T1000 (cell line): ENCODE data around the gene ARHGEF40.

Experiments used
- DNase-seq: peaks from one replicate; lab custom pipeline; 2025; ENCODE audit warnings: mixed read lengths; lab: John Stamatoyannopoulos, UW

ARHGEF40 gene

DNA sequence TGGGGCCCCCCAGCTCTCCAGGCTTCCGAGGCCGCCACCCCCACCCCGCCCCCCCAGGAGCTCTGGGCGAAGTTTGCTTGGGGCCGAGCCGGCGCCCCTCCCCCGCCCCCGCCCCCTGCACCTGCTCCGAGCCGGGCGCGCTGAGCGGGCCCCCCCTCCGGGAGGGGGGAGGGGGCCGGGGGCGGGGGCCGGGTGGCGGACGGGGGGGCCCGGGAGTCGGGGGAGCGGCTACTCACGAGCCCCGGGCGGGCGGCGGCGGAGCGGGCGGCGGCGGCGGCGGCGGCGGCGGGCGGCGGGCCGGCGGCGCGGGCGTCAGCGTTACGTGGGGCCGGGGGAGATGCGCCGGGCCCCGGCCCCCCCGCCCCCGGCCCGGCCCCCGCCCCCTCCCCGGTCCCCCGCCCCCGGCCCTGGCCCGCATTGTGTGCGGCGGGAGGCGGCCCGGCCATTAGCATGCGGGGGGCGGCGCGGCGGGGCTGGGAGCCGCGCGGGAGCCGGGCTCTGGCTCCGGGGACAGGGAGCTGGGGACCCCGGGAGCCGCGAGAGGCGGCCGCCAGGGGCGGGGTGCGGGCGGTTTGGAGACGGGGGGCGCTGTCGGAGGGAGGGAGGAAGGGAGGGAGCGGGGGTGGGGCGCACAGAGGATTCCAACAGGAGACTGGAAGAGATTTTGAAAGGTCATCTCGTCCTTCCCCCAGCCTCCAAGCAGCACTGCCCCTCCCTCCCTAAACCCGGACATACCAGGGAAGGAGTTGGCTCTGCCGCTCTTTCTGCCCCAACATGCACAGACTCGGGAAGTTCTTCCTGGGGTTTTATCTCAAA lies 28.2 kb downstream of the ARHGEF40 start, which contains the start of gene ZNF219:
Gene ZNF219, minus strand, starts transcription at position 580 of the 816 bp plus-strand sequence. CDS start 5,064 bp downstream, outside the sequence.
- DNase-seq = no peak

DNA sequence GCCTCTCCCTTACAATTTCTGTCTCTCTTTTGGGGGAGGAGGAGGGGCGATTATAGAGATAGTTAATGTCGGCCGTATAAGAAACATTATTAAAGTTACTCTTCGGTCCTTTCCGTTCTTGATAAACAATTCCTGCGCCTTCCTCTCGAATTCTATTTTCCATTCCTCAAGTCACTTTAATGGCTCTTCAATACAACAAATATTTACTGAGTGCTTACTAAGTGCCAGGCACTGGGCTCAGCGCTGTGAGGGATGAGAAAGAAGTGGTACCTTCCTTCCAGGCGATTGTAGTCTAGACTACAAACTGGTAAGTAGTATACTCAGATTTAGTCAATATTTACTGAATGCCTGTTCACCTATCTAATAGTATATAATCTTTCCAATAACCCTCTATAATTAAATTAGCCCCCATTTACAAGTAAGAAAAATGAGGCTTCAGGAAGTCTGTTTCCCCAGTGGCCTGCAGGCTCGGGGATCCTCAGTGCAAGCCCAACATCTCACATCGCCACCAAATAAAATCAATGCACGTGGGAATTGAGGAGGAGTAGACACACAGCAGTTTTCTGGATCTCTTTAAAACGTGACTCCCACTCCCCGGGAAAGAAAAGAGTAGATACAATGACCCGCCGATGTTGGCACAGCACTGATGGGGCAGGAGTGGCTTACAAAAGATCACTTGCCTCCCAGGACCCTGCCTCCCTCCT lies 28.9 kb downstream of the ARHGEF40 start:
- DNase-seq = no peak

DNA sequence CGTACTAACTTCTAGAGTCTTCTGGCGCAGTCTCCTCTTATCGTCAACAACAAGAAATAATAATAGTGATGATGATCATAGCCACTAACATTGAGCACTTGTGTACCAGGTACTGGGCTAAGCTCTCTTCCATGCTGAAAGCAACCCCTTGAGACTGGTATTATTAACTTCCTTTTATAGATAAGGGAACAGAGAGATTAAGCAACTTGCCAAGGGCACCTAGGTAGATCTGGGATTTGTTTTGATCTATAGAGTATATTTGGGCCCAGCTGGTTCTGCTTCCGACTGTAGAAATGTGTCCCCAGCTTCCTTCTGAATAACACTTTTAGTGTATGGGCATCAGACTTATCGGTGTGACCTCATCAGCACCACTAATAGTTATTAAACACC lies 29.5 kb downstream of the ARHGEF40 start:
- no peak for DNase-seq

DNA sequence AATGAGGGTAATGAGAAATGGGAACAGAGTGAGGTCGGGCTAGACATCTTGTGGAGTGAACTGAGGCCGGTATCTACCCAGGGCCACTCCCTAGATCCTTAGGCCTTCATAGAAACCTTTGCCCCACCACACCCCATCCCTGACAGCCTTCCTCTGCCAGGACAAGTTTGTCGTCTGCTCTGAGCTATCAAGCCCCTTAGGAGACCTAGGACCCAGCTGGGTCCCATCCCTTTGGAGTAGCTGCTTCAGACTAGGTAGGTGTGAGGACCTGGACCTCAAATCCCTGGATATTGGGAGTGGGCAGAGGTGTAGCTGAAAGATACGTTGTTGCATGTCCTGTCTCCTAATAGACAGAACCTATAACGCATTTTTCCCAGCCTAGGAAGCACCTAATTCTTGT lies 30.8 kb downstream of the ARHGEF40 start, which contains the start of gene TMEM253:
Gene TMEM253, plus strand, starts transcription at position 136 of the 400 bp plus-strand sequence. CDS start 278 bp downstream, outside the sequence.
- DNase-seq = no peak

DNA sequence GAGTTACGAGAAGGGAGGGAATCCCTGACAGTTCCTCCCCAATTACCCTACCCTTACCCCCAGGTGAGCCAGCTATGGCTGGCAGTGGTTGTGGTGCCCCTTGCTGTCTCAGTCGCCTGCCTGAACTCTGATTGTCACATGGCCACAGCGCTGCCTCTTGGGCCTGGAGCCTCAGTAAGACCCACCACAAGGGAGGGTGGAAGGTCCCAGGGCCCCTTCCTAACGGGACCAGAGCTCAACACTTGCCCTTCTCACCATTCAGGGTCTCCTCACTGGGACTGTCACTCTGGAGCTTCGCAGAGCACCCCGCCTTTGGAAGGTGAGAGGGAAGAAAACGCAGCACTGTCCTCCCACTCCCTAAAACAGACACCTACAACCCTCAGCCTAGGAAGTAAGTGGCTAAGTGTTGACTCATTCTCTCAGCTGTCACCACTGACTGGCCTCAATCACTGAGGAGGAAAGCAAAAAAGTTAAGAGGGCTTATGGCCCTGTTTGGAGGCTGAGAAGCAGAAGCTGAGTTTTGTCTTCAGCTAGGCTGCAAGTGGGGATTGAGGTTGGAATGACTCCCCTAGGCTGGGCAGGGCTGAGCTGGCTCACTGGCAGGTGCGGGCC lies 31.8 kb downstream of the ARHGEF40 start:
- no peak for DNase-seq

DNA sequence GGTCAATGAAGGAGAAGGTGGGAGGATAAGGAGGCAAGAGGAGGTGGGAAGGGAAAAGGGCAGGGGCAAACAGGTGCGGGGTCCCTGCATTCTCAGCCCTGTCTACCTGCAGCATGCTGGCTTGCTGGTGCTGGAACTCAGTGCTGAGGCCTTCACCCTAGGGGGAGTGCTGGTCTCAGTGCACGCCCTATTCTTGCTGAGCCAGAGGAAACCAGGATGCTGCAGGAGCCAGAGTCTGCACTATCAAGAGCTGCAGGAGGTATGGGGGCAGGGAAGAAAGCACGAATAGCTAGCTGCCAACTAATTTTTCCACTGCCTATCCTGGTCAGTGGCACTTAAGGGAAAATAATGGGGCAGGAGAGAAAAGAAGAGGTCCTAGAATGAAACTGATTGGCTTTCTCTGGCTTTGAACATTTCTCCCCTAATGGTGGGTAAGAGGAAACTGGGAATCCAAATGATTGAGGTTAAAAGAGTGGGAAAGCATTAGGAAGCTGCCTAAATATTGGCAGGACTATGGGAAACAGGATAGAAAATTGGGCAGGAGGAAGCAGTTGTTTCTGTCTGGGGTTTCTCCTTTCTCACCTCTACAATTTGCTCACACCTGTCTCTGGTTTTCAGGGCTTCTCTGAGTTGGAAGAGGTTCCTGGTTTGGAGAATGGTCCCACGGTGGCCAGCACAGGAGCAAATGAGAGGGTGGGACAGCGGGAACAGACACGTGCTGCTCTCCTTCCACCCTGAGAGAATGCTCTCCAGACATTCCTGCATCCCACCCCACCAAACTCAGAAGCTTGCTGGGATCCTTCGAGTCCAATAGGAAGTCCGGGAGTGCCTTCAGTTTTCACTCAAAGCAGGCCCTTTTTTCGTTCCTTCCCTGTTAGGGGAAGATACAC lies 32.7 kb downstream of the ARHGEF40 start:
- no peak for DNase-seq

DNA sequence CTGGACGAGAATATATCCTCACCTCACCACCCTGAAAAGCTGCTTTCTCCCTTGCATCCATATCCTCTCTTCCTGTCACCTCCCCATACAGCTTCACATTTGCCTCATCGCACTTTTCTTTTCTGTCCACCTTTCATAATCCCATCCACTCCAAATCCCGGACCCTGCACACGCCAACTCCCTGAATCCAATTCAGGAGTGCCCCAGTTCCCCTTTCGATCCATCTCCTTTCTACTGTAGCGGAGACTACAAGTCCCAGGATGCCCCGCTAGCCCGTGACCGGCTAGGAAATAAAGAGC lies 33.3 kb downstream of the ARHGEF40 start:
- no peak for DNase-seq

DNA sequence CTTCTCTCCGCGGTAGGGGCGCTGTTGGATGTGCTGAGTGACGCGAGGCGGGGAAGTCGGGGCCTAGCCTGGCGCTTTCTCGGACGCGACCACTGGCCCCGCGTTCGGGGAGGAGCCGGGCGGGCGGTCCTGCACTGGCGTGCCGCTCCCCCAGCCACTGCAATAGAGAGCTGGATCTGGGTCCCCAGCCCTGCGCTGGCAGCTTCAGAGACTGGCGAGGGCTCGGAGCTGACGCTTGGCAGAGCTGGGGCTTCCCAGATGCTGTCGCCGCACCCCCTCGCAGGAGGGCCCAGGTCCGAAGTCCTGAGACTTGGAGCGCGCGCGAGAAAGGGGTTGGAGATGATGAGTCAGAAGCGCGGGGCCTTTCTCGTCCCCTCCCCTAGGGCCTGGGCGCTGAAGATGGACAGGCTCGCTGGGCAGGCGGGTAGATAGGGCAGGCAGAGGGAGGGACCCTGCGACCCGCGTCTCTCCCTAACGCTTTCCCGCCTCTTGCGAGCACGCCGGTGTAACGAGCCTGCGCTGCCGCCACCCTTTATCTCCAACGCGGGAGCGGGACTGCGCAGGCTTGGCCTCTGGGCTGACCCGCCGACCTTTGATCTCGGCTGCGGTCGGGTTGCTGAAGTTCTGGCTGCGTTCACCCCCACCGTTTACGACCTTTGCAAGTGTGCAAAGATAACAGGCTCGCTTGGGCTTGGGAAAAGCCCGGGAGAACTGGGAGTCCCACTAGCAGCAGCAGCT lies 33.8 kb downstream of the ARHGEF40 start:
- DNase-seq = peak; percentile 92

DNA sequence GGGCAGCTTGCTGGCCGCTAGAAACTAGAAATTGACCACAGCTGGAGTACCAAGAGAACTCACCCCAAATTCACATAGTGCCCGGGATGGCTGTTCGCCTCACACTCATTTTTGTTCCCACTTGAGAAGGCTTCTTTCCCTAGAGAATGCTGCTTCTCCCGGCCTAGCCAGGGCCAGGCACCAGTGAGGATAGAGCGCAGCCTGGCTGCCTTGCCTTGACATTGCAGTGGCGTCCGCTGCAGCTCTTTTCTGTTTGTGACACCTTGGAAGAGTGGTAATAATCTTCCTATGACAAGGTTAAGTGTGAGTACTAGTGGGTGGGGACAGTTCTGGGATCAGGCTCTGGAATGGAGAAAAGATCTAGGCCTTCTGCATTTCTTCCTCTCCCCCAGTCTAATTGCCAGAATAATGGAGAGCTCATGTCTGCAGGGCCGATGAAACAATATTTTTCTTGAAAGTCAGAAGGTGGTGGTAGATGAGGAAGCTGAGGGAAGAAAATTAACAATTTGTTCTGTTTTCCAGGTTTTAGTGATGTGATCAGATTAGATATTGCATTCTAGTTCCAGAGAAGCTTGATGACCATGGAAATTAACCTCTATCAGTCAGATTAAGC lies 34.5 kb downstream of the ARHGEF40 start:
- DNase-seq = peak; percentile 39

DNA sequence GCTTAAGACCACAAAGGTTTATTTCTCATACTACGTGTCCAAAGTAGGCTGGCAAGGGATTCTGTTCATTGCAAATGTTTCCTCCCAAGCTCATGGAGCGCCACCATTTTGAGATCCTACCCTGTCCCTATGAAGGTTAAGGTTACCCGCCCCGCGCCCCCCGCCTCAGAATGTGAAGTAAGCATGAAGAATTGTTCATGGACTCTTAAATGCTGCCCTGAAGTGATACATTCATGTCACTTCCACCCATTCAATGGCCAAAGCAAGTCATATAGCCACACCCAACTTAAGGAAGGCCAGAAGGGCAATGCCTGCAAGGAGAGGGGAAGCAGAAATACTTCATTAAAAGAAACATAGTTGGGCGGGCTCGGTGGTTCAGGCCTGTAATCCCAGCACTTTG lies 35.0 kb downstream of the ARHGEF40 start:
- DNase-seq = no peak

DNA sequence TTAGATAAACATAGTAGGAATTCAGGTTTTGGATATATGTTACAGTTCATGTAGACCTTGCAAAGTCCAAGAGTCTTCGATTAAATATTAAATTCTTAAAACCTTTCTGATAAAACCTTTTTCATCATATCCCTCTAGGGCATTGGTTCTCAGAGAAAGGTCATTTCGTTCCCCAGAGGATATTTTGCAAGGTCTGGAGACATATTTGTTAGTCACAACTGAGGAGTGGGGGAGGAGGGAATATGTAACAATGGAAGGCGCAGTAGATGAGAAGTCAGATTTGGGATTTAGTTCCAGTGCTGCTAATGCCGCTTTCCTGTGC lies 36.0 kb downstream of the ARHGEF40 start:
- no peak for DNase-seq

DNA sequence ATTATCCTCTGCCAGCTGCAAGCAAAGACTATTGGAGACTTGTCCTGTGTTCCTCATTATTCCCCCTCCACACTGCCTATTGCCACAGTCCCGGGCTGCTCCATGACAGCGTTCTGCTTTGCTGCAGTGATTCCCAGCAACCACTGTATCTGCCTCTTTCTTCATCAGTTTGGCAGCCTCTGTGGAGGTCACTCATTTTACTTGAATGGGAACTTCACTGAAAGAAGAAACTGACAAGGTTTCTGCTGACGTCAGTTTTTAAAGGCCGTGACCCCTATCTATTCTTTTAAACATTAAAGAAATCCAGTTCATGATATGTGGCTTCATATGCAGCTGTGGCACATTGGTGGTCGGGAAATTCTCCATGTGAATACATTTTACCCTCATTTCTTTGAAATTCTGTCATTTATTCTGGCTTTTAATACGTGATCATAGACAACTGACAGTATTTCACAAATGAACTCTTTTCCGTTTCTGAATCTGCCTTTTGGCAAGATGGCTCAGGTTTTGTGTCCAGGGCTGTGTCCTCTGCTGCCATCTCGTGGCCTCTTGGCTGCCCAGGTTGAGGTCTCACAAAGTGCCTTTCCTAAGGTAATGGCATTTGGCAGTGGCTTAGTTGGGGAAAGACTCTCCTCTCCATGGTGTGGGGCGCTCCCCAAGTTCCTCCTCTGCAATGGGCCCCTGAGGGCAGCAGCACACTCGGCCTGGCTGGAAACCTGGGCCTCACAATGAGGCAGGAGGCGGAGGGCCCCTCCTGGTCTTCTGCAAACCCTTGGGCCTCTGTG lies 36.6 kb downstream of the ARHGEF40 start:
- DNase-seq = peak; percentile 28

DNA sequence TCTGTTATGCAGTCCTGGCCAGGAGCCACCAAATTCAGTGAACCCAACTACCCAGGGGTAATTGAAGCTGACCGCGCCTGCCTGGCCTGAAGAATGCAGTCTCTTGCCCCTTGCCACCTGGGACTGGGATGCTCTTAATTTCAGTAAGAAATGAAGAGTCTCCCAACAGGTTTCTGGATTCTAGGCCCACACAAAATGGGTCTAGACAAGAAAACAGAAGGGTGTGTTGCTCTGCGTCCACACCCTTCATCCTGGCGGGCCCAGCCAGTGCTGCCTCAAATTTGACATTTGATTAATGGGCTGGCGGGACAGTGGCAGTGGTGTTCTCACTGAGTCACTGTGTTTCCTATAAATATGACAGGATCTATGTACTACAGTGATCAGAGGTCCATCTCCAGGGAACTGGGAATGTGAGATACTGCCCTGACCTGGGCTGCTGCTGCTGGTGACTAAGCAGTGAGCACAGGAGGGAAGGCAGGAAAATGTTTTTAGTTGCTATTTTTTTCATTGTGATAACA lies 37.2 kb downstream of the ARHGEF40 start:
- DNase-seq = no peak

DNA sequence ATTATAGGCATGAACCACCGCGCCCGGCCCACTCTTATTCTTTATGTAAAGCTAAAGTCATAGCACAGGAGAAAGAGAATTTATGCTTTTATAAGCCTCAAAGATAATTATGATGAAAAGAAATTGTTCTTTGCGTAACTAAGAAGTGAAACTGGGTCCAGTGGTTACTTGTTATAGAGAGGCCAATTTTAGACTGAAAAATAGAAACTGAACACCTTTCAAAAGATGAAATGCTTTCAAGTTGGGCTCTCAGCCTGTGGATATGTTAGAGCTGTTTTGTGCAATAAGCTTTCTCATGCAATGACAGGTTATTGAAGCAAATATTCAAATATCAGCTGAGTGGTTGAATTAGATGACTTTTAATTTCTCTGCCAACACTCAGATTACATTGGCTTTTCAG lies 38.7 kb downstream of the ARHGEF40 start:
- no peak for DNase-seq

DNA sequence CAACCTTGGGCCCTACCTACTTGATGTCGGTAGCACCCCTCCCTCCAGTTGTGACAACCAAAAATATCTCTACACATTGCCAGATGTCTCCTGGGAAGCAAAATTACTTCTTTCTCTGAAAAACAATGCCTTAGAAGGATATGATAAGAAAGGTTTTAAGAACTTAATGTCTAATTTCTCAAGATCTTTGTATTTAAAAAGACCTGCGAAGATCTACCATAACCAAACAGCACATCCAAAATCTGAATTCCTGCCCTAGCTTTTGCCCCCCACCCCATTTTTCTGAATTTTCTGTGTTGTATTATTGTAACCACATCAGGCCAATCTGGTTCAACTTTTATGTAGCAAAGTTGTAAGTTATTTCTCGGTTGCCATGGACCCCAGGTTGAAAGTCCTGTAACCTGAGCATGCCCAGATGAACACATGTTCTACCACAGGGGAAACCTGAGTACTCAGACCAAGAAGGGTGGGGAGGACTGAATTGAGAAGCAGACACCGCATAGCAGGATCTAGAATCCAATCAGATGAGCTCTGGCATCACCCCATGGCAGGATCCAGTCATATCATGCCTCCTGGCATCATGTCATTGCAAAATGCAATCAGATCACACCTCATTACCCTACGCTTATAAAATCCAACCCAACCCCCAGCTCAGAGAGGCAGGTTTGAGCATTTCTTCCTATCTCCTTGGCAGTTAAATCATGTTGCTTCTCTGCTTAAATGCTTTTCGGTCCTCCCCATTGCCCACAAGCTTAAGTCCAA lies 39.5 kb downstream of the ARHGEF40 start:
- DNase-seq = no peak

DNA sequence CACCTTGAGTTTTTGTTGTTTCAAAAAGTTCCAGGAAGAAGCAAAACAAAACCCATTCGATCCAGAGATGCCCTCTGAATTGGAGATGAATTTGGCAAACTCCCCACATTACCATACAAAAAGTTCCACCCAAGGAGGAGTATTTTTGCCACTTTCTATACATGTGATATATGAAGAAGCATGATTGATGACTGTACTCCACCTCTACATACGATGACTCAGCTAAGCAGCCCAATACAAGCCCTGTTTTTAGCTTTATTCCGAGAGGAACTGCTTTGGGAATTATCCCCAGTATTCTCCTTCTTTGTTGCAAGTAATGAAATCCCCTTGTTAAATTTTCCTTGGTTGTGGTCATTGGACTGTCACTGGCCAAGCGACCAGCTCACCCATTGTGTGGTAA lies 42.2 kb downstream of the ARHGEF40 start:
- no peak for DNase-seq

DNA sequence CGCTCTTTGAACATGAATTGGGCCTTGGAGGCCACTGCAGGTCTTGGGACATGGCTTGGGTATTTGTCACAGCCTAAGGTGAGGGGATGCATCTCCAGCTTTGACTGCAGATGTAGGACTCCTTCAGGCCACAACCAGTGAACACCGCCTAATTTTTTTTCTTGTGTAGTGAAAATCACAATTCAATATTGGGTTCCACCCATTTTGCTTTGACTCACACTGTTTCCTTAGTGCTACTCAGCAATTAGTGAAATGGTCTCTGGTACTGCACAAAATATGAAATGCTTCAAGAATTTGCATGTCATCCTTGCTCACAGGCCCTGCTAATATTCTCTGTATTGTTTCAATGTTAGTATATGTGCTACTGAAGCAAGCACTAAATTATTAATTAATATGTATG lies 43.3 kb downstream of the ARHGEF40 start:
- no peak for DNase-seq

DNA sequence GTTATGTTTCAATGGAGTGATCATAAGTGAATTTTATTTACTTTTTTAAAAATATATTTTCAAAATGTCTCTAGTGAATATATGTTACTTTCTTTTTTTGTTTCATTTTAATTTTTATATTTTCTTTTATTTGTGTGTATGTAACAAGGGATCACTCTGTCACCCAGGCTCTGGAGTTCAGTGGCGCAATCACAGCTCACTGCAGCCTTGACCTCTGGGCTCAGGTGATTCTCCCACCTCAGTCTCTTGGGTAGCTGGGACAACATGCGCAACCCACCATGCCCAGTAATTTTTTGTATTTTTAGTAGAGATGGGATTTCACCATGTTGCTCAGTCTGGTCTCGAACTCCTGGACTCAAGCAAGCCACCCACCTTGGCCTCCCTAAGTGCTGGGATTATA lies 48.8 kb downstream of the ARHGEF40 start:
- DNase-seq = no peak

DNA sequence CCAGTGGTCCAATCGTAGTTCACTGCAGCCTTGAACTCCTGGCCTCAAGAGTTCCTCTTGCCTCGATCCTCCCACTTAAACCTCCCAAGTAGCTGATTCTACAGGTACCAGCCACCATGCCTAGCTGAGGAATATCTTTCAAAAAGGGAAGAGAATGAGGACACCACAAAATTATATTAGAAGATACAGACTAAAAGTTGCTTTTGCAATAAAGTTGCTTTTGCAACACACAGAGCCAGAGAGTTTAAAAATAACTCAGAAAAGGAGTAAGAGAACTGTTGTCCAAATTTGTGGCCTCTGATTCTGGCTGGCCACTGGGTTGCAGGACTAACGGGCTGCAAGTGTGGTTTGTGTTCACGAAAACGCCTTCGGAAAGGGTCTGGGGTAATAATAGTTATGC lies 50.6 kb downstream of the ARHGEF40 start:
- no peak for DNase-seq
